Raji (cell line): ENCODE measurements around the gene SERP2.

ENCODE experiments used
- POLR2A ChIP-seq: IDR thresholded peaks from 2 replicates; pipeline ENCODE4 v1.6.1; 2011; ENCODE audit warnings: low read depth, low read length, control low read depth; ENCODE audit not compliant: insufficient read depth

Gene SERP2

GRCh38 chr13:44373601-44374347 lies at the start of gene SERP2:
TSS of gene SERP2 (plus strand) at chr13:44373824. CDS start at chr13:44374026, 202 bp downstream.
- TF ChIP-seq POLR2A: no peak

GRCh38 chr13:44326961-44327360 lies 46.7 kb upstream of the SERP2 start:
- no peak for TF ChIP-seq POLR2A

- no peak for TF ChIP-seq POLR2A
These were observed 43.6 kb upstream of the SERP2 start for GRCh38 chr13:44329909-44330545.

GRCh38 chr13:44331446-44331845 lies 42.2 kb upstream of the SERP2 start:
- TF ChIP-seq POLR2A: no peak

- no peak for TF ChIP-seq POLR2A
These were observed 41.4 kb upstream of the SERP2 start for GRCh38 chr13:44331912-44332851.

GRCh38 chr13:44333950-44334655 lies 39.5 kb upstream of the SERP2 start:
- TF ChIP-seq POLR2A: no peak

GRCh38 chr13:44334751-44335150 lies 38.9 kb upstream of the SERP2 start:
- TF ChIP-seq POLR2A: no peak

GRCh38 chr13:44336934-44337333 lies 36.7 kb upstream of the SERP2 start:
- TF ChIP-seq POLR2A: no peak

- TF ChIP-seq POLR2A: no peak
These were observed 36.0 kb upstream of the SERP2 start for GRCh38 chr13:44337581-44337980.

- TF ChIP-seq POLR2A: 0 out of 2 replicates have a peak, but pooled peaks have one; percentile 18
These were observed 33.1 kb upstream of the SERP2 start for GRCh38 chr13:44340508-44340907.

GRCh38 chr13:44342741-44343140 lies 30.9 kb upstream of the SERP2 start:
- no peak for TF ChIP-seq POLR2A

GRCh38 chr13:44346534-44346933 lies 27.1 kb upstream of the SERP2 start:
- TF ChIP-seq POLR2A: no peak

- TF ChIP-seq POLR2A: no peak
These were observed 26.3 kb upstream of the SERP2 start for GRCh38 chr13:44347301-44347700.

GRCh38 chr13:44347949-44348348 lies 25.7 kb upstream of the SERP2 start:
- TF ChIP-seq POLR2A: no peak
